IPS-NIHi7 (cell line): Measurements from ENCODE around the gene OGDH.
"Not testable (repeated sequence)": the region's sequence is repeated elsewhere in the genome, so short reads cannot be mapped to it uniquely, and the experiment has no call there.

Experiments used
- DNase-seq: peaks from one replicate; pipeline ENCODE4 v3.0.0; 2012; ENCODE audit warnings: mixed read lengths; ENCODE audit errors: extremely low spot score

Gene OGDH

DNA sequence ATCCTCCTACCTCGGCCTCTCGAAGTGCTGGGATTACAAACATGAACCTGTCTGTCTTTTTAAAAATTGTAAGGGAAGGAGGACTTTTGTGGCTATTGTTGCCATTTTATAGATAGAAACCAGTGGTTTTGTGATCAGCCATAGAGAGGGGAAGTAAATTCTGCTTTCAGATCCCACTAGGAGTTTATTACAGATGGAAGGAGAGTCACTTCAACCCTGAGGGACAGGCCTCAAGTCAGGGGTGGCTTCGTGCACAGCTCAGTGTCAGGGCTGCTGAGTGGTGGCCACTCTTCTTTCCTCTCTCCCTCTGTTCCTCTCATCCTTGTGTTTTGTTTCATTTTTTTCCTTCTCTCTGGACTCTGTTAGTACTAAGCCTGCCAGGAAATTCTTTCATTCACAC, 60.8 kb downstream of the OGDH start:
- no peak for DNase-seq

DNA sequence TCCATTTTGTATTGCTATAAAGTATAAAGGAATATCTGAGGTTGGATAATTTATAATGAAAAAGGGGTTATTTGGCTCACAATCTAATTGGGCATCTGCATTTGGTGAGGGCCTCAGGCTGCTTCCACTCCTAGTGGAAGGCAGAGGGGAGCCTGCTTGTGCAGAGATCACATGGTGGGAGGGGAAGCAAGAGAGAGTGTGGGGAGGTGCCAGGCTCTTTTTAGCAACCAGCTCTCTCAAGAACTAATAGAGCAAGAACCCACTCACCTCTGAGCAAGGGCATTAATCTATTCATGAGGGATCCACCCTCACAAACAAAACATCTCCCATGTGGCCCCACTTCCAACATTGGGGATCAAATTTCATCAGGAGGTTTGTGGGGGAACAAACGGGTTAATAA, 64.6 kb downstream of the OGDH start:
- no peak for DNase-seq

DNA sequence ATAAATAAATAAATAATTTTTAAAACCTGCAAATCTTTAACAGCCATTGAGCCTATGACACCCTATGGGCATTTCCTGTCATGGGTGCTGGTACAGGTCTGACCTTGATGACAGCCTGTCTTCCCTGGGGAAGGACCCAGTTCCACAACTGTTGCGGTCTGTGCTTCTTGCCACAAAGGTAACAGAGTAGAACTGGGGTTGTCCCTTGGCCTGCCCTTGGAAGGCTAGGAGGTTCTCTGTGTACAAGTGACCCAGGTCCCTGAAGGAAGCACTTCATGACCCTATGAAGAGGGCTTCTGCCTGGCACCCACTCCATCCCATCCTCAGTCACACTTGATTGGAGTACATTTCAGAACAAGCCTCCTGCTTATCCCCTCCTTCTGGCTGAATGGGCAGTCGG, 66.9 kb downstream of the OGDH start:
- no peak for DNase-seq

DNA sequence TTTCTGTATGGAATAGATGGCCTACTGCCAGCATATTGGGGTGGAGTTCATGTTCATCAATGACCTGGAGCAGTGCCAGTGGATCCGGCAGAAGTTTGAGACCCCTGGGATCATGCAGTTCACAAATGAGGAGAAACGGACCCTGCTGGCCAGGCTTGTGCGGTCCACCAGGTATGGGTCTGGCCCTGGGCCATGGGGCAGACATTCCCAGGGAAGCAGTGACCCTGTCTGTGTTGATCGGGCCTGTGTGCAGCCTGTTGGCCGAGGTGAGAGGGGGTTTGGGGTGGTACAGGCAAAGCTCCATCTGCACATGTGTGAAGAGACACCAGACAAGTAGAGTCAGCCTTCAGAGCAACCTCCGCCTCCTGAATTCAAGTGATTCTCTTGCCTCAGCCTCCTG, 67.3 kb downstream of the OGDH start:
- no peak for DNase-seq

DNA sequence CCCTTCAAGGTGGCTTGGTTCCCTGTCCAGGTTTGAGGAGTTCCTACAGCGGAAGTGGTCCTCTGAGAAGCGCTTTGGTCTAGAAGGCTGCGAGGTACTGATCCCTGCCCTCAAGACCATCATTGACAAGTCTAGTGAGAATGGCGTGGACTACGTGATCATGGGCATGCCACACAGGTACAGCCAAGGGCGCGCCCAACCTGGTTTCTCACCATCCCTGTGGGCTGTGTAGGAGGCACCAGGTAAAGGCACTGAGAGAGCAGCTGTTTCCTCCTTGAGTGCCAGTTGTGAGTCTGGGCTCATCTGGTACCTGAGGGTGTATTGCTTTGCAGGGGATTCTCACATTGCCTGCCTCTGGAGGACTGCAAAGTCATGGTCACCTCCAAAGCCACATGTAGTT, 68.0 kb downstream of the OGDH start:
- DNase-seq, result no peak

DNA sequence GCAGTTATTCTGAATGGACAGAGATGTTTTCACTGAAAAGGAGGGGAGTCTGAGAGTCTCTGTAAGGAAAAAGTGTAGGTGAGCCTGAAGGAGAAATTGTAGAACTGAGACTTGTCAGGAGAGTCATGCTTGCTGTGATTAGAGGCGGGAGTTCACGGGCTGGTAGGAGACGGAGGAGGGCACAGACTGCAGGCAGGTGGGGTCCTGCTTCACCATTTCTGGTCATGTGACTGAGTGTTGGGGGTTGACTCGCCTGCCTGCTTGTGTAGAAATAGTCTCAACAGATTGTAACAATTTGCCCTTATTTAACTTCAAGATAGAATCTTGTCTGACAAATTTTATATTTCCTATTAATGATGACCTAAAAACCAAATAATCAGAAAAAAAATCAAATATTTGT, 70.3 kb downstream of the OGDH start:
- no peak for DNase-seq

DNA sequence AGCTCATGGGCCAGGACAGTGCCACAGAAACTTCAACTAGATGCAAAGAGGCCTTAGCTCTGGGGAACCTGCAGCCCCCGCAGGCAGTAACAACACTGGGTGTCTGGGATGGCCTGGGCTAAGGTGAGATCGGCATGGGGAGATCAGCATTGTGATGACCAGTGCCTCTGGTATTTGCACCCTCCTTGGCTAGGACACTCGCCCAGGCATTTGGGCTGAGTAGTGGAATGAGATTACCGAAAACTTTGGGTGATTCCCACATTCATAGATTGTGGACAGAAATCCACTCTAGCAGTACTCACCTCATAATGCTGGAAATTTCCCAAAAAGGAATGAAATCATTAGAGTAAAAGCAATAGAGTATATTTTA, 71.7 kb downstream of the OGDH start:
- no peak for DNase-seq

DNA sequence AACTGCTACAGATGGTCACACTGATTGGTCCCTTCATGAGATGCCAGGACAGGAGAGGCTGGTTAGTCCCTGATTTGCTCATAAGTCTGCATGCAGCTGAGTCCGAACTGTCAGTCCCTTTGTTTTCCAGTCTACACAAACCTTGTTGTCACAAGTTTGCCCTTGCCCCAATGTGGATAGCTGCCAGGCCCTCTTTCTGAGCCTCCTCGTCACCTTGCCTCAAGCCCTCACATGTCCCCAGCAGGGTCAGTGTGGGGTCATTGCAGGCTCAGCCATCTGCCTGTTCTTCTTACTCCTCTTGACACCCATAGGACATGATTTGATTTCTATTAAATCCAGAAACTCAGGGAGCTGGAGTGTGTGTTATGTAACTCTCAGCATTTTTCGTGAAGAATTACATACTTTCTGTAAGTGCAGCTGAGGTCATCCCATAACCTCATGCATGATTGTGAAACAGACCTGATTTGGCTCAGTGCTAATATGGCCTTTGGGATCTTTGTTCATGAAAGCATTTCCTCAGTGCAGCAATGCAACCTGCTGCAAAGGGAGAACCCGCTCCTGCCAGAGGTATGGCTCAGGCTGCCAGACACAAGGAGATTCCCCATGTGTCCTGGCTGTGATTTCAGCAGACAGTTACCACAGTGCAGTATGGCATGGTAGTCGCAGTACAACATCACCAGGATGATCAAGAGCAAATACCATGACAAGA, 72.2 kb downstream of the OGDH start:
- no peak for DNase-seq

DNA sequence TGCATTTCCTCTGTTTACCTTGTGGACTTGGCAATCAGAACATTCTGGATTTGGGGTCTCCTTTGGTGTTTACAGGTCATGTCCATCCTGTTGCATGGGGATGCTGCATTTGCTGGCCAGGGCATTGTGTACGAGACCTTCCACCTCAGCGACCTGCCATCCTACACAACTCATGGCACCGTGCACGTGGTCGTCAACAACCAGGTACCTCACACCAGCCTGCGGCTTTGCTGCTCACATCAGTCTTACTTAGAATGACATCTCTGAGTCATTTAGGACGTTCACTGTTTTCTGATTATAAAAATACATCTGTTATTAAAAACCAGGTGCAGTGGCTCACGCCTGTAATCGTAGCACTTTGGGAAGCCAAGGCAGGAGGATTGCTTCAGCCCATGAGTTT, 75.2 kb downstream of the OGDH start:
- peak; percentile 7 for DNase-seq

DNA sequence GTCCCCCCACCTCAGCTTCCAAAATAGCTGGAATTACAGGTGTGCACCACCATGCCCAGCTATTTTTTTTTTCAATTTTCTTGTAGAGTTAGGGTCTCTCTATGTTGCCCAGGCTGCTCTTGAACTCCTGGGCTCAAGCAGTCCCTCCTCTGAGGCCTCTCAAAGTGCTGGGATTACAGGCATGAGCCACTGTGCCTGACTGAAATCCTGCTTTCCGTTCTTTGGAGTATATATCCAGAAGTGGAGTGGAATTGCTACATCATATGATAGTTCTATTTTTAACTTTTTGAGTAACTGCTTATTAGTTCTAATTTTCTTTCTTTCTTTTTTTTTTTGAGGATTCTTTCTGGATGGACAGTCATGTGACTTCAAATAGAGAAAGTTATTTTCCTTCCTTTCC, 79.3 kb downstream of the OGDH start:
- no peak for DNase-seq

DNA sequence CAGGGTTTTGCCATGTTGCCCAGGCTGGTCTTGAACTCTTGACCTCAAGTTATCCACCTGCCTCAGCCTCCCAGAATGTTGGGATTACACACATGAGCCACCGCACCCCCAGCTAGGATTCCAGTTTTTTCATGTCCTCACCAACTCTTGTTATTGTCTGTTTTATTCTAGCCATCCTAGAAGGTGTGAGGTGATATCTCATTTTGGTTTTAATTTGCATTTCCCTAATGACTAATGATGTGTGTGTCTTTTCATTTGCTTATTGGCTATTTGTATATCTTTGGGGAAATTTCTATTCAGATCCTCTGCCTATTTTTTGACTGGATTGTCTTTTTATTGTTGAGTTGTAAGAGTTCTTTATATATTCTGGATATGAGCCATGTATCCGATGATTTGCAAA, 83.0 kb downstream of the OGDH start:
- no peak for DNase-seq

DNA sequence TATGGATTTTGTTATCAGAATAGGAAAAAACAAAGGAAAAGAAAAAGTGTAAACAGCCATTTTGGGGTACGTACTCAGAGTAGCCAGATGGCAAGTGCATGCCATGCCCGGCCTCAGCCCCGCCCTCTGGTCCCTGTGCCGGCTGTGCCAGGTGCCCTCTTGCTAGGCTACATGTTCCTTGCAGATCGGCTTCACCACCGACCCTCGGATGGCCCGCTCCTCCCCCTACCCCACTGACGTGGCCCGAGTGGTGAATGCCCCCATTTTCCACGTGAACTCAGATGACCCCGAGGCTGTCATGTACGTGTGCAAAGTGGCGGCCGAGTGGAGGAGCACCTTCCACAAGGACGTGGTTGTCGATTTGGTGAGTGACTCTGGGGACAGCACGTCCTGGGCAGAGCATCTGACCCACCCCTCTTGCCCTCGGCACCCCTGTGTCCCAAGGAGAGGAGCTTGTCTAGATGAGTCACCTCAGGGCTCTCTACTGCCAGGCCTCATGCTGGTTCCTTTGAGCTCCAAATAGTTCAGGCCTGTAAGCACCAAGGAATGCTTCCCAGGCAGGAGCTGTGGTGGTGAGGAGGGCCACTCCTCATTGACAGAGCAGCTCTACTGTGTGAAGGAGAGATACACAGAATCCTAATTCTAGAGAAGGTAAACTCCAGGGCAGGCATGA, 87.3 kb downstream of the OGDH start:
- DNase-seq, result no peak

DNA sequence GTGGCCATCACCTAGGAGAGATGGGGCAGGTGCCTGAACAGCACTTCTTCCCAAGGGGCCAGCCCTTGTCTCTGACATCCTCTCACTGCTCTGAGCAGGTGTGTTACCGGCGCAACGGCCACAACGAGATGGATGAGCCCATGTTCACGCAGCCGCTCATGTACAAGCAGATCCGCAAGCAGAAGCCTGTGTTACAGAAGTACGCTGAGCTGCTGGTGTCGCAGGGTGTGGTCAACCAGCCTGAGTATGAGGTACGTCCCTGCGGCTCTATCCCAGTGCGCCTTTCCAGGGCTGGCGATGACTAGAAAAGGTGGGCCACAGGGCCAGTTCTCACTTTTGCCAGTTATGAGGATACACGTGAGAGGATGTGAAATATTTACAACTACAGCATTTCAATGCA, 87.9 kb downstream of the OGDH start:
- no peak for DNase-seq

DNA sequence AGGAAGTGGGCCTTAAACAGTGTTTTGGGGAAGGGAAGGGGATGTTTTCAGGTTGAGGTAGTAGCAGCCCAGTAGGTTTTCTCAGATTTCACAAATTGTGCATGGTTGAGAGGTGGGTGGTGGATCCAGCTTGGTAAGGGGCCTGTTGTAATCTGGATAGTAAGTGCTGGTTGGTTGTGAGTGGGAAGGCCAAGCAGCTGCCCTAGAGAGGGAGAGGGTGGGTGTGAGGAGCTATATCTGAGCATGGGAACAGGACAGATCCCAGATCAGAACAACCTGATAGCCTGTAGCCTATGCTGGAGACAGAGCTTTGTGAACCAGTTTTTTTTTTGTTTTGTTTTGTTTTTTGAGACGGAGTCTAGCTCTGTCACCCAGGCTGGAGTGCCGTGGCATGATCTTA, 88.3 kb downstream of the OGDH start:
- no peak for DNase-seq

DNA sequence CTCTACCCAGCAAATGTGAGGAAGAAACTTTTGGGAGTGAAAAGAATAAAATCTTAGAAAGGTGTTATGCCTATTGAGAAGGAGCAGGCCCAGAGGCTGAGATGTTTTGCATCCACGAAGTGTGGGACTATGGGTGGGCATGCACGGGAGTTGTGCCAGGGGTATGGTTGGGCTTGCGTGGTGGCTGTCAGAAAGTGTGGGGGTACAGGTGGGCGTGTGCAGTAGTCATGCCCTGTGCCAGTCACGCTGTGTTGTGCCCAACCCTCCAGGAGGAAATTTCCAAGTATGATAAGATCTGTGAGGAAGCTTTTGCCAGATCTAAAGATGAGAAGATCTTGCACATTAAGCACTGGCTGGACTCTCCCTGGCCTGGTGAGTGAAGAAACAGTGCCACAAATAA, 89.3 kb downstream of the OGDH start:
- no peak for DNase-seq

DNA sequence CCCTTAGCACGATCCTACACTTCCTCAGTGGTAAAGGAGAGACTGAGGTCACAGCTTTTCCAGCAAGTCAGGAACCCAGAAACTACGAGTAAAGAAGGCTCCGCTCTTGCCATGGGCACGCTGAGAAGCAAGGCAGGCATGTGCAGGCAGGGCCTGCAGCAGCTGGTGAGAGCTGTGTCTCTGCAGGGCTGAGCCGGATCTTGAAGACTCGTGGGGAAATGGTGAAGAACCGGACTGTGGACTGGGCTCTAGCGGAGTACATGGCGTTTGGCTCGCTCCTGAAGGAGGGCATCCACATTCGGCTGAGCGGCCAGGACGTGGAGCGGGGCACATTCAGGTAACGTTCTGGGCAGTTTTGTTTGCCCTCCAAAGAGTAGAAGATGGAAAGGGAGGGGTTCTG, 90.3 kb downstream of the OGDH start:
- DNase-seq, result no peak

DNA sequence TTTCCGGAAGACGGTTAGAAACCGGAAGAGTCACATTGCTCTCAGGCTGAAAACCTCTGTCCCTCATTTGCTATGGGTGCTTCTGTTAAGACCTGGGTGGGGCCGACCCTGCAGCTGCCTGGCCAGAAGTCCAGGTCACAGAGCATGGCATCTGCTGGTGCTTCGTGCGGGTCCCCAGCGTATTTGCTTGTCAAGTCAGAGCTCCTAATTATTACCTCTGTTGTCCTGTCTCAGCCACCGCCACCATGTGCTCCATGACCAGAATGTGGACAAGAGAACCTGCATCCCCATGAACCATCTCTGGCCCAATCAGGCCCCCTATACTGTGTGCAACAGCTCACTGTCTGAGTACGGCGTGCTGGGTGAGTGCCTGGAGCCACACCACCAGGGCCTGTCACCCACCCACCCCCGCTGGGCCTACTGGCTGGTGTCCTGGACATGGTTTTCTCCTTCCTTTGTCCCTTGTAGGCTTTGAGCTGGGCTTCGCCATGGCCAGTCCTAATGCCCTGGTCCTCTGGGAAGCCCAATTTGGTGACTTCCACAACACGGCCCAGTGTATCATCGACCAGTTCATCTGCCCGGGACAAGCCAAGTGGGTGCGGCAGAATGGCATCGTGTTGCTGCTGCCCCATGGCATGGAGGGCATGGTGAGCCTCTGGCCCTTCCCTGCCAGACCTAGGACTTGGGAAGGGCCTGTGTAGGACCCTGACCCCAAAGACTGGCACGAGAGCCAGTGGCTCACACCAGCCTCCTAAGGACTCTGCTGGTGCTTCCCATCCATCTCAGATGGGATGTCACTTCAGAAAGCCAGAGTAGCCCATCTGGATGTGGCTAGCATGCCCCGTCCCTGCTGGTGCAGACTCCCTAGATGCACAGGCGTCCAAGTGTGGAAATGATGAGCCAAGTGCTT, 91.0 kb downstream of the OGDH start:
- no peak for DNase-seq

DNA sequence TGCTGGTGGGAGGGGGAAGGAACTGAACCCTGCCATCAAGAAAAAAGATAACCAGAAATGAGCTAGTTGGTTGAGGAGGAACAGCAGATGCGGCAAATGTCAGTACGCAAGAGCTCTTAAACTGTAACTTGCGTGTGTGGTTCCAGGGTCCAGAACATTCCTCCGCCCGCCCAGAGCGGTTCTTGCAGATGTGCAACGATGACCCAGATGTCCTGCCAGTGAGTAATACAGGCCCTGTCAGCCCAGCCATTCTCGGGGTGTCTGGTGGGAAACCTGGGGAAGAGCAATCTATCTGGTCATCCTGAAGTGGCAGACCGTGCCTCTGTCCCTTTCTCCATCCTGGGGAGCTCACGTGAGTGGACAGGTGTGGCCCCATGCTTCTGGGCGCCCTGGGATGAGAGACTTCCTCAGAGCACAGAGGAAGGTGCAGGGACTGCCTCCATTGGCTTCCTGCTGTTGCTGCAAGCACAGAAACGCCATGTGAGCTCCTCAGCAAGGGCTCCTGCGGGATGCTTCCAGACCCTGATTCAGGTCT, 91.7 kb downstream of the OGDH start:
- DNase-seq, result no peak

DNA sequence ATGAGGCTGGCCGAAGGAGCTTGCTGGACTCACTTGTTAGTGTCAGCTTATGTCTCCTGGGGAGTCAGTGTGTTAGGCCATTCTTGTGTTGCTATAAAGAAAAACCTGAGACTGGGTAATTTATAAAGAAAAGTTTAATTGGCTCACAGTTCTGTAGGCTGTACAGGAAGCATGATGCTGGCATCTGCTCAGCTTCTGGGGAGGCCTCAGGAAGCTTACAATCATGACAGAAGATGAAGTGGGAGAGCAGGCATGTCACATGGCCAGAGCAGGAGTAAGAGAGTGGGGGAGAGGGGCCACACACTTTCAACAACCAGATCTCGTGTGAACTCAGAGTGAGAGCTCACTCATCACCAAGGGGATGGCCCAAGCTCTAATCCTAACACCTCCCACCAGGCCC, 93.2 kb downstream of the OGDH start:
- DNase-seq, result not testable (repeated sequence)

DNA sequence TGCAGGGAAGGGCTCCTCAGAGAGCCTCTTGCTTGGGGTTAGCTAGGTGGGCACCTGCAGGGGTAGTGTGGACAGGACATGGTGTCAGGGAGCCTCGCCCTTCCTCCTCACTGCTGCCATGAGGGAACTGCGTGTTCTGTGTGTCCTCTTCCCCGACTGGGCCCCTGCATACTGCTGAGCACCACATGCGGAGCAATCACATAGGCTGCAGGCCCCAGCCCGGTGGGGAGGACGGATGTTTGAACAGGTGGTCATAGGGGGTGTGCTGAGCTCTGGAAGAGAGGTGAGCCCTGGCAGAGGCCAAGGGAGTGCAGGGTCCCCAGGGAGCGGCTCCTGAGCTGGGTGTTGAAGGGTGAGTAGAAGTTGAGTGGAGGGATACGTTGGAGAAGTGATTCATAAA, 93.9 kb downstream of the OGDH start:
- DNase-seq, result no peak

DNA sequence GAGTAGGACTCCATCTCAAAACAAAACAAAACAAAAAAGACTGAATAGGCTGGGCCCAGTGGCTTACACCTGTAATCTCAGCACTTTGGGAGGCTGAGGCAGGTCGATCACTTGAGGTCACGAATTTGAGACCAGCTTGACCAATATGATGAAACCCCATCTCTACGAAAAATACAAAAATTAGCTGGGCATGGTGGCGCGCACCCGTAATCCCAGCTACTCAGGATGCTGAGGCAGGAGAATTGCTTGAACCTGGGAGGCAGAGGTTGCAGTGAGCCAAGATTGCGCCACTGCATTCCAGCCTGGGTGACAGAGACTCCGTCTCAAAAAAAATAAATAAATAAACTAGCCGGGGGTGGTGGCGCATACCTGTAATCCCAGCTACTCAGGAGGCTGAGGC, 97.0 kb downstream of the OGDH start:
- not testable (repeated sequence) for DNase-seq

DNA sequence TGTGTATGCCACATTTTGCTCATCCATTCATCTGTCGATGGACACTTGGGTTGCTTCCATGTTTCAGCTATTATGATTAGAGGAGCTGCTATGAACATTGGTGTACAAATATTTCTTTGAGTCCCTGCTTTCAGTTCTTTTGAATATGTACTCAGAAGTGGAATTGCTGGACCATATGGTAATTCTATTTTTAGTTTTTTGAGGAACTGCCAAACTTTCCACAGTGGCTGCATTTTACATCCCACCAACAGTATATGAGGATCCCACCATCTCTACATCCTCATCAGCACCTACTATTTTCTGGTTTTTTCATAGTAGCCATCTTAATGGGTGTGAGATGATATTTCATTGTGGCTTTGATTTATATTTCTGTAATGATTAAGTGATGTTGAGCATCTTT, 97.5 kb downstream of the OGDH start:
- DNase-seq, result no peak

DNA sequence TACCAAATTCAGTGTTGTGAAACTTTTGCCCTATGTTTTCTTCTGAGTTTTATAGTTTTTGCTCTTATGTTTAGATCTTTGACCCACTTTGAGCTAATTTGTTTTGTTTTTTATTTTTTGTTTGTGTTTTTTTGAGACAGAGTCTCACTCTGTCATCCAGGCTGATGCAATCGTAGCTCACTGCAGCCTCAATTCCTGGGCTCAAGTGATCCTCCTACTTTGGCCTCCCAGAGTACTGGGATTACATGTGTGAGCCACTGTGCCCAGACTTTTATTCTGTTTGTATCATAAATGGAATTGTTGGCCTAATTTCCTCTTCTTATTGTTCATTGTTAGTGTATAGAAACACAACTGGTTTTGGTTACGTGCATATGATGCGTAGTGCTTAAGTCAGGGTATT, 99.0 kb downstream of the OGDH start:
- DNase-seq, result no peak
